Measurements from ENCODE around the gene SLC18A3. TPM values are rescaled to one million over a fixed set of nuclear protein-coding genes. Genes with fewer than 3 reads are reported as not detected.

Gene SLC18A3
- total RNA-seq, 4 donors from 2014 or later = 0.27 to 1.5 TPM; not detected in 2

DNA sequence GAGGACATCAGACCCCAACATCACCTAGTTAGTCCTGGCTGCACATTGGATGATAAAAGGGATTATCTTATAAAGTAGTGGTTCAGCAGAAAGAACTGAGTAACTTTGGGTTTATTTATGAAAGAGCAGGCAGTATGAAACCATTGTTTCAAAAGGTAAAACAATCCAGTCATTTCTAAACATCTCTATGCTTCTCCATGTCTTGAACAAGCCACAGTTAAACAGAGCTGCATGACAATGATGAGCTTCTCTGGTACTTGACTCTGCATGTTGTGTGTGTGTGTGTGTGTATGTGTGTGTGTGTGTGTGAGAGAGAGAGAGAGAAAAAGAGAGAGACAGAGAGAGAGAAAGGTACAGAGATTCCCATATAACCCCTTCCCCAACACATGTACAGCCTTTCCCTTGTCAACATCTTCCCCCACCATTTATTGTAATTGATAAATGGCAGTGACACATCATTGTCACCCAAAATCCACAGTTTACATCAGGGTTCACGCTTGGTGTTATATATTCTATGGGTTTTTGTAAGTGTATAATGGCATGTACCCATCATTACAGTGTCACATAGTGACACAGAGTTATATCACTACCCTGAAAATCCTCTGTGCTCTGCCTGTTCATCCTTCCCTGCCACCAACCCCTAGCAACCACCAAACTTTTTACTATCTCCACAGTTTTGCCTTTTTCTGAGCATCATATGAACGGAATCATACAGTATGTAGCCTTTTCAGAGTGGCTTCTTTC, 32.8 kb upstream of the SLC18A3 start:
- Histone ChIP-seq H3K4me3 (no peak overlapping the region), H3K9me3 (no peaks in the 10 kb centered on the region), H3K36me3 (no peaks in the 10 kb centered on the region), H3K27me3 (no peaks in the 10 kb centered on the region), H3K27ac (no peak overlapping the region), H3K4me1 (no peaks in the 10 kb centered on the region)
- no peak for DNase-seq
- in situ Hi-C loops (cut with MboI; ENCODE audit: low pct_ligation_motif_present in 1 of 4, low pct_unique_long_range_greater_than_20kb in 1 of 4, low sequenced_read_pairs in 3 of 4) = loop anchor here in 2 of 4 donors (25.0 kb wide), 1 partner anchor 635 kb away; no protein-coding TSS in a partner anchor
- intact Hi-C loops (cut with DNase I; ENCODE audit: low total_unique reads) = no loop called here
- WGBS, 2 donors (ENCODE audit: low coverage in 1 of 2) = 69 to 77% methylated on average over 2 of the region's 2 CpGs
- TF ChIP-seq POLR2A (IDR thresholded peaks at IDR 0.05) = no peak

DNA sequence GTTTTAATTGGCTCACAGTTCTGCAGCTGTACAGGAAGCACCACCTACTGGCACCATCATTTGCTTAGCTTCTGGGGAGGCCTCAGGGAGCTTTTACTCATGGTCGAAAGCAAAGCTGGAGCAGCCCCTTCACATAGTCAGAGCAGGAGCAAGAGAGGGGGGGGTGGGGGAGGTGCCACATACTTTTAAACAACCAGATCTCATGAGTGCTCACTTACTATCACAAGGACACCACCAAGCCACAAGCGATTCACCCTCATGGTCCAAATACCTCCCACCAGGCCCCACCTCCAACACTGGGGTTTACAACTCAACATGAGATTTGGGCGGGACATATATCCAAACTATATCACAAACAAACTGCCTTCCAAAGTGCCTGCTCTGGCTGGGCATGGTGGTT, 31.7 kb upstream of the SLC18A3 start:
- 90% methylated on average over 3 of the region's 3 CpGs; no CpG with 5 or more reads in 1 of the 2 donors for WGBS, 2 donors (ENCODE audit: low coverage in 1 of 2)
- Histone ChIP-seq H3K27me3 (no peaks in the 10 kb centered on the region), H3K4me3 (no peak overlapping the region), H3K4me1 (no peaks in the 10 kb centered on the region), H3K9me3 (no peaks in the 10 kb centered on the region), H3K36me3 (no peaks in the 10 kb centered on the region), H3K27ac (no peak overlapping the region)
- DNase-seq = no peak
- intact Hi-C loops (cut with DNase I; ENCODE audit: low total_unique reads) (no loop called here), in situ Hi-C loops (cut with MboI; ENCODE audit: low pct_ligation_motif_present in 1 of 4, low pct_unique_long_range_greater_than_20kb in 1 of 4, low sequenced_read_pairs in 3 of 4) (loop anchor here in 2 of 4 donors (25.0 kb wide), 1 partner anchor 634 kb away; no protein-coding TSS in a partner anchor)
- TF ChIP-seq EP300 (IDR thresholded peaks at IDR 0.05; ENCODE audit: low read depth) = no peak

DNA sequence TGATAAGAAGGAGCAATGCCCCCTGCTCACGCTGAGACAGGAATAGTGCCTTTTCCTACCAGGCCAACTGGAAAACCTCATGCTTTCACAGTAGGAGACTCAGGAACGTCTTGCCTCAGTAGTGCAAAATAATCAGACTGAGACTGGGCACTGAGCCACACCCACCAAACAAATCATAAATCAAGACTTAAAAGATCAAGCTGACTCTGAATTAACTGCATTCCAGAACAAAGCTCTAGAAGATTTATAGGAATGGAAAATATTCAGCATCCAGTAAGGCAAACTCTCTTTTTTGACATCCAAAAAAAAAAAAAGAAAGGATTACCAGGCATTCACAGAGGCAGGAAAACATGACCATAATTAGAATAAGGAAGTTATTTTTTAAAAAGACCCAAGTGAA, 30.5 kb upstream of the SLC18A3 start:
- TF ChIP-seq, protein P1, sequence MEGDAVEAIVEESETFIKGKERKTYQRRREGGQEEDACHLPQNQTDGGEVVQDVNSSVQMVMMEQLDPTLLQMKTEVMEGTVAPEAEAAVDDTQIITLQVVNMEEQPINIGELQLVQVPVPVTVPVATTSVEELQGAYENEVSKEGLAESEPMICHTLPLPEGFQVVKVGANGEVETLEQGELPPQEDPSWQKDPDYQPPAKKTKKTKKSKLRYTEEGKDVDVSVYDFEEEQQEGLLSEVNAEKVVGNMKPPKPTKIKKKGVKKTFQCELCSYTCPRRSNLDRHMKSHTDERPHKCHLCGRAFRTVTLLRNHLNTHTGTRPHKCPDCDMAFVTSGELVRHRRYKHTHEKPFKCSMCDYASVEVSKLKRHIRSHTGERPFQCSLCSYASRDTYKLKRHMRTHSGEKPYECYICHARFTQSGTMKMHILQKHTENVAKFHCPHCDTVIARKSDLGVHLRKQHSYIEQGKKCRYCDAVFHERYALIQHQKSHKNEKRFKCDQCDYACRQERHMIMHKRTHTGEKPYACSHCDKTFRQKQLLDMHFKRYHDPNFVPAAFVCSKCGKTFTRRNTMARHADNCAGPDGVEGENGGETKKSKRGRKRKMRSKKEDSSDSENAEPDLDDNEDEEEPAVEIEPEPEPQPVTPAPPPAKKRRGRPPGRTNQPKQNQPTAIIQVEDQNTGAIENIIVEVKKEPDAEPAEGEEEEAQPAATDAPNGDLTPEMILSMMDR (IDR thresholded peaks at IDR 0.05) = no peak
- peak in 1 of 3 donors; percentile 20 for TF ChIP-seq POLR2AphosphoS5 (IDR thresholded peaks at IDR 0.05)
- H3K9me3 ChIP-seq = no peaks in the 10 kb centered on the region
- in situ Hi-C loops (cut with MboI; ENCODE audit: low pct_ligation_motif_present in 1 of 4, low pct_unique_long_range_greater_than_20kb in 1 of 4, low sequenced_read_pairs in 3 of 4) (loop anchor here in 2 of 4 donors (25.0 kb wide), 1 partner anchor 633 kb away; no protein-coding TSS in a partner anchor), intact Hi-C loops (cut with DNase I; ENCODE audit: low total_unique reads) (no loop called here)
- DNase-seq = no peak
- H3K27ac ChIP-seq = no peak overlapping the region
- H3K4me1 ChIP-seq = no peaks in the 10 kb centered on the region
- H3K27me3 ChIP-seq = no peaks in the 10 kb centered on the region
- 36% methylated on average over 2 of the region's 2 CpGs; no CpG with 5 or more reads in 1 of the 2 donors for WGBS, 2 donors (ENCODE audit: low coverage in 1 of 2)
- no peaks in the 10 kb centered on the region for H3K36me3 ChIP-seq
- no peak overlapping the region for H3K4me3 ChIP-seq

DNA sequence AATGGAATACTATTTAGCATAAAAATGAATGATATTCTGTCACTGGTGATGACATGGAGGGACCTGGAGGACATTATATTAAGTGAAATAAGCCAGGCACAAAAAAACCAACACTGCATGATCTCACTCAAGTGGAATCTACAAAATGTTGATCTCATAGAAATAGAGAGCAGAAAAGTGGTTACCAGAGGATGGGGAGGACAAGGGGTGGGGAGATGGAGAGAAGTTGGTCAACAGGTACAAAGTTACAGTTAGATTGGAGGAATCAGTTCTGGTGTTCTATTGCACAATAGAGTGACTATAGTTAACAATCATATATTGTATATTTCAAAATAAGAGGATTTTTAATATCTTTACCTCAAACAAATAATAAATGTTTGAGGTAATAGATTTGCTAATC, 24.7 kb upstream of the SLC18A3 start:
- in situ Hi-C loops (cut with MboI; ENCODE audit: low pct_ligation_motif_present in 1 of 4, low pct_unique_long_range_greater_than_20kb in 1 of 4, low sequenced_read_pairs in 3 of 4) = loop anchor here in 2 of 4 donors (25.0 kb wide), 1 partner anchor 627 kb away; no protein-coding TSS in a partner anchor

DNA sequence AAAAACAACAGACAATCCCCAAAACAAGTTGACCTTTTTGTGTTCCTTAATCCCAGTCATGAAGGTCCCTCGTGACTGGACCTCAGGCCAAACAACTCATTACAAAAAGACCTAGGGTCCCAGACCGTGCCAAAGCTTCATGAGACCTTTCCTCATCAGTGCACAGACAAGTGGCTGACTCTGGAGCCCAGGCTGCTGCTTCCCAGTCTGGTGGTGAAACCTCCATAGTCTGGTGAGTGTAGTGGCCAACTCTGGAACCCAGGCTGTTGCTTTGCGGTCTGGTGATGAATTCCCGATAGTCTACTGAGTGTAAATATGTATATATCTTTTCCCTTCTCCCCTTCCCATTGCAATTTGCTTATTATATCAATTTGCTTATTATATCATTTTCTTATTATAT, 22.1 kb upstream of the SLC18A3 start:
- in situ Hi-C loops (cut with MboI; ENCODE audit: low pct_ligation_motif_present in 1 of 4, low pct_unique_long_range_greater_than_20kb in 1 of 4, low sequenced_read_pairs in 3 of 4) = loop anchor here in 2 of 4 donors (25.0 kb wide), 1 partner anchor 624 kb away; no protein-coding TSS in a partner anchor
- no peaks in the 10 kb centered on the region for H3K9me3 ChIP-seq
- no peak overlapping the region for H3K27ac ChIP-seq
- DNase-seq = no peak
- no peak overlapping the region for H3K4me3 ChIP-seq
- TF ChIP-seq POLR2A (IDR thresholded peaks at IDR 0.05) (no peak), POLR2AphosphoS5 (IDR thresholded peaks at IDR 0.05) (no peak), EP300 (IDR thresholded peaks at IDR 0.05; ENCODE audit: low read depth) (no peak)
- TF ChIP-seq, protein P1 (IDR thresholded peaks at IDR 0.05) = no peak
- peaks cover 9% of the 10 kb centered on the region for H3K27me3 ChIP-seq
- no peaks in the 10 kb centered on the region for H3K36me3 ChIP-seq
- intact Hi-C loops (cut with DNase I; ENCODE audit: low total_unique reads) = no loop called here
- WGBS, 2 donors (ENCODE audit: low coverage in 1 of 2) = 72 to 88% methylated on average over 3 to 4 of the region's 4 CpGs
- H3K4me1 ChIP-seq = no peaks in the 10 kb centered on the region

More for the DNA sequence above, 24.7 kb upstream of the SLC18A3 start:
- intact Hi-C loops (cut with DNase I; ENCODE audit: low total_unique reads) = no loop called here
- TF ChIP-seq EP300 (IDR thresholded peaks at IDR 0.05; ENCODE audit: low read depth) (no peak), POLR2AphosphoS5 (IDR thresholded peaks at IDR 0.05) (no peak), POLR2A (IDR thresholded peaks at IDR 0.05) (no peak)
- TF ChIP-seq, protein P1 (IDR thresholded peaks at IDR 0.05) = no peak
- Histone ChIP-seq H3K36me3 (no peaks in the 10 kb centered on the region), H3K27ac (no peak overlapping the region), H3K9me3 (no peaks in the 10 kb centered on the region), H3K4me3 (no peak overlapping the region), H3K27me3 (peaks cover 4% of the 10 kb centered on the region), H3K4me1 (no peaks in the 10 kb centered on the region)
- no peak for DNase-seq

Measured in transverse colon (tissue), 4 donors.